SU-DHL-6 (cell line): ENCODE measurements around the gene RASAL3.

ENCODE experiments used
- CTCF ChIP-seq: fragments of 200-600 bp; sonication (generic); IDR thresholded peaks from one replicate; pipeline ENCODE4 v1.5.1; 2017; ENCODE audit warnings: antibody characterized with exemption, mild to moderate bottlenecking, low read length, moderate library complexity; ENCODE audit not compliant: insufficient read depth, poor library complexity, severe bottlenecking
- EZH2phosphoT487 ChIP-seq: fragments of 200-600 bp; sonication (generic), shearing (Covaris generic); conservative IDR thresholded peaks from 2 replicates; pipeline ENCODE4 v1.6.1; 2018; ENCODE audit warnings: mild to moderate bottlenecking, antibody characterized with exemption, low read length, moderate library complexity, mixed read lengths

- no peak for TF ChIP-seq CTCF
- TF ChIP-seq EZH2phosphoT487 = no peak
Observed at GRCh38 chr19:15468675-15469512, 4.5 kb upstream of the RASAL3 start.
